HG03378 (cell line): ENCODE results near the gene GRK5.
A peak's percentile ranks its signal among the peaks of the same experiment; 100 is the strongest.
"Not testable (repeated sequence)": the region's sequence is repeated elsewhere in the genome, so short reads cannot be mapped to it uniquely, and the experiment has no call there.

ENCODE experiments used
- ATAC-seq: cut with Tn5 transposase; IDR thresholded peaks from one replicate; pipeline ENCODE4 v1.9.1; 2021; ENCODE audit warnings: mild to moderate bottlenecking, moderate library complexity; ENCODE audit not compliant: unreplicated experiment

The GRK5 gene

GRCh38 chr10:119207366-119207666, at the start of gene GRK5:
Gene GRK5 (plus strand): TSS chr10:119207571. CDS start chr10:119207918, 347 bp downstream.
- peak; percentile 53 for ATAC-seq

GRCh38 chr10:119159332-119159731, 48.0 kb upstream of the GRK5 start:
- no peak for ATAC-seq

- ATAC-seq, result no peak
Measured at GRCh38 chr10:119161680-119162451, 45.5 kb upstream of the GRK5 start.

- no peak for ATAC-seq
Measured at GRCh38 chr10:119162452-119163092, 44.8 kb upstream of the GRK5 start.

- ATAC-seq, result peak; percentile 76
Measured at GRCh38 chr10:119165171-119166117, 41.9 kb upstream of the GRK5 start, which contains the start of gene SFXN4. Gene SFXN4 (minus strand): TSS chr10:119165714. CDS start chr10:119165647, 67 bp downstream.

GRCh38 chr10:119166118-119166500, 41.3 kb upstream of the GRK5 start:
- no peak for ATAC-seq

GRCh38 chr10:119166564-119166963, 40.8 kb upstream of the GRK5 start:
- no peak for ATAC-seq

- ATAC-seq, result no peak
Measured at GRCh38 chr10:119167041-119167440, 40.3 kb upstream of the GRK5 start.

GRCh38 chr10:119174109-119174508, 33.3 kb upstream of the GRK5 start:
- ATAC-seq, result no peak

- no peak for ATAC-seq
Measured at GRCh38 chr10:119176166-119176565, 31.2 kb upstream of the GRK5 start.

- ATAC-seq, result peak; percentile 24
Measured at GRCh38 chr10:119177708-119178371, 29.5 kb upstream of the GRK5 start.

- ATAC-seq, result peak; percentile 68
Measured at GRCh38 chr10:119178372-119179119, 28.8 kb upstream of the GRK5 start, which contains the start of gene PRDX3. Gene PRDX3 (minus strand): TSS chr10:119178812. CDS start chr10:119178790, 22 bp downstream.

- ATAC-seq, result not testable (repeated sequence)
Measured at GRCh38 chr10:119180850-119181400, 26.4 kb upstream of the GRK5 start.

- ATAC-seq, result no peak
Measured at GRCh38 chr10:119183664-119184412, 23.5 kb upstream of the GRK5 start.

GRCh38 chr10:119189811-119190282, 17.5 kb upstream of the GRK5 start:
- ATAC-seq, result peak; percentile 59

GRCh38 chr10:119190353-119190752, 17.0 kb upstream of the GRK5 start:
- no peak for ATAC-seq

GRCh38 chr10:119190954-119191785, 16.2 kb upstream of the GRK5 start:
- ATAC-seq, result no peak

GRCh38 chr10:119191881-119192280, 15.5 kb upstream of the GRK5 start:
- no peak for ATAC-seq
